CD14-positive monocyte (primary cell): ENCODE data around the gene ERC1. TPM values are rescaled to one million over a fixed set of nuclear protein-coding genes. Genes with fewer than 3 reads are reported as not detected.

Experiments used
- DNase-seq, 3 donors: peaks; one replicate each; pipeline ENCODE4 v3.0.0-alpha.2; 2011 to 2022
- H2AFZ ChIP-seq: 2 replicates; pipeline ENCODE4 v1.6.0; 2012; ENCODE audit warnings: mild to moderate bottlenecking, low read depth, low read length, inconsistent platforms; ENCODE audit not compliant: insufficient read depth, poor library complexity, severe bottlenecking
- H3K27ac ChIP-seq, 2 donors: 1 replicate in 1 of 2; 2 replicates in 1 of 2; pipeline ENCODE4 v1.5.1; 2012 to 2013; ENCODE audit warnings: low read length in 2 of 2, control low read depth in 1 of 2, inconsistent platforms in 1 of 2, low read depth in 1 of 2, mild to moderate bottlenecking in 1 of 2
- H3K27me3 ChIP-seq, 2 donors: one replicate each; pipeline versions ENCODE4 v1.6.0 to v1.6.1; 2011 to 2013; ENCODE audit warnings: low read length in 2 of 2; ENCODE audit not compliant: control insufficient read depth in 2 of 2, insufficient read depth in 2 of 2
- H3K36me3 ChIP-seq, 2 donors: replicated peaks in 1 of 2; 1 replicate in 1 of 2; 2 replicates in 1 of 2; pipeline versions ENCODE4 v1.5.1 to v1.6.1; 2012 to 2013; ENCODE audit warnings: low read length in 2 of 2, control low read depth in 1 of 2, inconsistent platforms in 1 of 2, mild to moderate bottlenecking in 1 of 2; ENCODE audit not compliant: insufficient read depth in 2 of 2, control insufficient read depth in 1 of 2
- H3K4me1 ChIP-seq, 2 donors: 1 replicate in 1 of 2; 2 replicates in 1 of 2; pipeline versions ENCODE4 v1.5.1 to v1.6.1; 2012 to 2013; ENCODE audit warnings: low read length in 2 of 2, control low read depth in 1 of 2, inconsistent platforms in 1 of 2, mild to moderate bottlenecking in 1 of 2, moderate library complexity in 1 of 2; ENCODE audit not compliant: insufficient read depth in 2 of 2, control insufficient read depth in 1 of 2
- H3K4me2 ChIP-seq: replicated peaks from 2 replicates; pipeline ENCODE3; 2012; ENCODE audit warnings: low read length, moderate library complexity, mild to moderate bottlenecking; ENCODE audit not compliant: poor library complexity, severe bottlenecking; ENCODE audit errors: extremely low read depth
- H3K4me3 ChIP-seq, 3 experiments: fragments of 200-600 bp in 1 of 3; sonication (generic) in 1 of 3; replicated peaks in 1 of 3; 1 replicate in 2 of 3; 2 replicates in 1 of 3; pipeline ENCODE4 v1.5.1; 2011 to 2013; ENCODE audit warnings: low read length in 3 of 3, mild to moderate bottlenecking in 3 of 3, control low read depth in 2 of 3, low read depth in 2 of 3, inconsistent platforms in 1 of 3, moderate library complexity in 1 of 3
- H3K79me2 ChIP-seq: 2 replicates; pipeline ENCODE4 v1.6.0; 2012; ENCODE audit warnings: mild to moderate bottlenecking, control low read depth, inconsistent platforms, low read length, moderate library complexity; ENCODE audit not compliant: insufficient read depth
- H3K9ac ChIP-seq: 2 replicates; pipeline ENCODE4 v1.6.0; 2017; ENCODE audit warnings: low read length, mild to moderate bottlenecking; ENCODE audit not compliant: insufficient read depth, poor library complexity, severe bottlenecking
- H3K9me3 ChIP-seq, 2 donors: replicated peaks in 1 of 2; 1 replicate in 1 of 2; 2 replicates in 1 of 2; pipeline versions ENCODE4 v1.5.1 to v1.6.1; 2012 to 2013; ENCODE audit warnings: low read length in 2 of 2, control low read depth in 1 of 2; ENCODE audit not compliant: control insufficient read depth in 1 of 2, insufficient read depth in 1 of 2
- H4K20me1 ChIP-seq: 2 replicates; pipeline ENCODE4 v1.6.0; 2012; ENCODE audit warnings: mild to moderate bottlenecking, low read length, control low read depth, moderate library complexity; ENCODE audit not compliant: insufficient read depth
- H3K27ac Mint-ChIP-seq, 7 donors: one replicate each; pipeline ENCODE4 v1.8.0; 2020; ENCODE audit warnings: mild to moderate bottlenecking in 7 of 7, mixed read lengths in 7 of 7, moderate library complexity in 6 of 7, inconsistent platforms in 2 of 7
- H3K27me3 Mint-ChIP-seq, 3 donors: one replicate each; pipeline ENCODE4 v1.8.0; 2021 to 2022; ENCODE audit warnings: low read depth in 3 of 3, mild to moderate bottlenecking in 3 of 3, mixed read lengths in 3 of 3, moderate library complexity in 3 of 3, inconsistent platforms in 1 of 3
- H3K36me3 Mint-ChIP-seq, 2 donors: one replicate each; pipeline ENCODE4 v1.8.0; 2020; ENCODE audit warnings: mixed read lengths in 2 of 2, inconsistent platforms in 1 of 2, mild to moderate bottlenecking in 1 of 2
- H3K4me1 Mint-ChIP-seq: one replicate; pipeline ENCODE4 v1.8.0; 2020; ENCODE audit warnings: mild to moderate bottlenecking, mixed read lengths
- H3K4me3 Mint-ChIP-seq, 2 donors: one replicate each; pipeline ENCODE4 v1.8.0; 2020; ENCODE audit warnings: mild to moderate bottlenecking in 2 of 2, mixed read lengths in 2 of 2, moderate library complexity in 1 of 2
- H3K9me3 Mint-ChIP-seq, 7 donors: one replicate each; pipeline ENCODE4 v1.8.0; 2020 to 2022; ENCODE audit warnings: mixed read lengths in 7 of 7, mild to moderate bottlenecking in 6 of 7, moderate library complexity in 6 of 7, inconsistent platforms in 2 of 7
- WGBS: methylation state at CpG from one replicate; pipeline ENCODE4 v1.1.5; 2013; ENCODE audit warnings: missing lambda C conversion rate; ENCODE audit not compliant: insufficient coverage; 5-methylcytosine and 5-hydroxymethylcytosine counted together
- intact Hi-C, 2 donors: fragments of 100-400 bp; cut with micrococcal nuclease; formaldehyde crosslinking; loops; one replicate each; pipeline versions ENCODE4 v1.15.0 to v1.15.1; 2023
- polyA plus RNA-seq, 3 donors: library from polyadenylated mRNA; depleted of rRNA in 1 of 3; unstranded in 2 of 3; stranded (reverse) in 1 of 3; fragments of 300-500 nt in 2 of 3; fragments of >200 nt in 1 of 3; fragmentation: Illumina TruSeq in 2 of 3; gene quantifications; 1 replicate in 2 of 3; 2 replicates in 1 of 3; pipeline ENCODE4 v1.2.3, GENCODE V29; 2012 to 2021
- TF ChIP-seq, protein P1 (sequence below): fragments of 200-600 bp; IDR thresholded peaks from one replicate; pipeline ENCODE4 v1.8.0; 2022; ENCODE audit warnings: antibody characterized with exemption, mild to moderate bottlenecking

ERC1 gene
- polyA plus RNA-seq, 3 donors = 4.0 to 14.3 (median 5.1) TPM

DNA sequence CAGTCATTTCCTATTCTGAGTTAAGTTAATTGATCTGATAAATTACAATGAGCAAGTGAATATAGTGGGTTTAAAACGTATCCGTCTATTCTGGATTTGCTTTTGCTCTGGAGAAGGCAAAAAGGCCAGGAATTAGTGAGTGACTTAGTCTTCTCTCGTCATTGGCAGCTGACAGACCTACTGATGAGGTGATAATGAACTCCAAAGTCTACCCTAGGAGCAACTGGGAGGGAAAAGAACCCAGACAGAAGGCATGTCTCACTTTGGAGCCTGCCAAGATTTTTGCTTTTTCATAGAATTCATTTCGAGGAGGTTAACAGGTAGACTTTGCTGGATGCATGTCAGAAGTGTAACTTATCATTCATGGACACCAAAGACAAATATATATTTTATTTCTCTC, 333.1 kb downstream of the ERC1 start:
- no peaks in the 10 kb centered on the region for H3K27me3 Mint-ChIP-seq
- H3K27ac Mint-ChIP-seq = peak overlapping the region in 5 of 7 donors; percentile 45 to 94 (median 73)

GRCh38 chr12:1324910-1325309, 333.9 kb downstream of the ERC1 start:
- Histone ChIP-seq H3K79me2 (no peaks in the 10 kb centered on the region), H4K20me1 (no peaks in the 10 kb centered on the region), H3K36me3 (no peaks in the 10 kb centered on the region), H3K27me3 (no peaks in the 10 kb centered on the region), H3K4me2 (peak overlapping the region; percentile 52), H2AFZ (peak overlapping the region; percentile 13), H3K4me3 (peak overlapping the region in 1 of 3 experiments; percentile 42), H3K9me3 (no peaks in the 10 kb centered on the region), H3K9ac (no peak overlapping the region), H3K4me1 (peaks cover 46 to 72% of the 10 kb centered on the region in 2 donors), H3K27ac (peak overlapping the region in 1 of 2 donors; percentile 75)
- TF ChIP-seq, protein P1, sequence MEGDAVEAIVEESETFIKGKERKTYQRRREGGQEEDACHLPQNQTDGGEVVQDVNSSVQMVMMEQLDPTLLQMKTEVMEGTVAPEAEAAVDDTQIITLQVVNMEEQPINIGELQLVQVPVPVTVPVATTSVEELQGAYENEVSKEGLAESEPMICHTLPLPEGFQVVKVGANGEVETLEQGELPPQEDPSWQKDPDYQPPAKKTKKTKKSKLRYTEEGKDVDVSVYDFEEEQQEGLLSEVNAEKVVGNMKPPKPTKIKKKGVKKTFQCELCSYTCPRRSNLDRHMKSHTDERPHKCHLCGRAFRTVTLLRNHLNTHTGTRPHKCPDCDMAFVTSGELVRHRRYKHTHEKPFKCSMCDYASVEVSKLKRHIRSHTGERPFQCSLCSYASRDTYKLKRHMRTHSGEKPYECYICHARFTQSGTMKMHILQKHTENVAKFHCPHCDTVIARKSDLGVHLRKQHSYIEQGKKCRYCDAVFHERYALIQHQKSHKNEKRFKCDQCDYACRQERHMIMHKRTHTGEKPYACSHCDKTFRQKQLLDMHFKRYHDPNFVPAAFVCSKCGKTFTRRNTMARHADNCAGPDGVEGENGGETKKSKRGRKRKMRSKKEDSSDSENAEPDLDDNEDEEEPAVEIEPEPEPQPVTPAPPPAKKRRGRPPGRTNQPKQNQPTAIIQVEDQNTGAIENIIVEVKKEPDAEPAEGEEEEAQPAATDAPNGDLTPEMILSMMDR = no peak
- Mint-ChIP-seq H3K27me3 (no peaks in the 10 kb centered on the region), H3K36me3 (peaks cover 2 to 3% of the 10 kb centered on the region in 2 donors), H3K4me1 (peaks cover 61% of the 10 kb centered on the region), H3K4me3 (peak overlapping the region in 1 of 2 donors; percentile 79), H3K9me3 (no peaks in the 10 kb centered on the region), H3K27ac (peak overlapping the region; percentile 82 to 94 (median 88))
- intact Hi-C loops = no loop called here
- WGBS = no CpG with 5 or more reads among the region's 5 CpGs
- DNase-seq = peak in 2 of 3 donors; percentile 59 to 70

More for the DNA sequence above, 333.1 kb downstream of the ERC1 start:
- H3K36me3 ChIP-seq = no peaks in the 10 kb centered on the region
- no peak overlapping the region for H2AFZ ChIP-seq
- WGBS = 94% methylated on average over 3 of the region's 4 CpGs
- H3K4me3 ChIP-seq = no peak overlapping the region
- no peak overlapping the region for H3K4me2 ChIP-seq
- no peaks in the 10 kb centered on the region for H3K79me2 ChIP-seq
- no peaks in the 10 kb centered on the region for H3K9me3 Mint-ChIP-seq
- peaks cover 46 to 80% of the 10 kb centered on the region in 2 donors for H3K4me1 ChIP-seq
- peaks cover 65% of the 10 kb centered on the region for H3K4me1 Mint-ChIP-seq
- no peak overlapping the region for H3K4me3 Mint-ChIP-seq
- intact Hi-C loops = no loop called here
- H3K9ac ChIP-seq = no peak overlapping the region
- peak overlapping the region in 1 of 2 donors; percentile 75 for H3K27ac ChIP-seq
- DNase-seq = no peak
- TF ChIP-seq, protein P1 = no peak
- no peaks in the 10 kb centered on the region for H4K20me1 ChIP-seq
- H3K9me3 ChIP-seq = no peaks in the 10 kb centered on the region
- H3K27me3 ChIP-seq = no peaks in the 10 kb centered on the region
- peaks cover 2 to 3% of the 10 kb centered on the region in 2 donors for H3K36me3 Mint-ChIP-seq
